Body of pancreas (tissue), 4 donors: ENCODE data around the gene CDKN1A. TPM values are rescaled to one million over a fixed set of nuclear protein-coding genes. Genes with fewer than 3 reads are reported as not detected.

Experiments used
- ATAC-seq: fragments of 150-250 bp; one replicate; pipeline ENCODE4 v1.9.1; 2016
- DNase-seq, 4 donors: peaks; one replicate each; pipeline ENCODE4 v3.0.0-alpha.2; 2019
- H3K27ac ChIP-seq, 4 donors: fragments of 200-600 bp; sonication (generic); 1 replicate in 3 of 4; 2 replicates in 1 of 4; pipeline versions ENCODE4 v1.5.1 to v1.6.1; 2016 to 2019; ENCODE audit warnings: mild to moderate bottlenecking in 1 of 4, mixed read lengths in 1 of 4, moderate library complexity in 1 of 4
- H3K27me3 ChIP-seq, 2 donors: fragments of 200-600 bp; sonication (generic); one replicate each; pipeline ENCODE4 v1.6.0; 2016; ENCODE audit warnings: mild to moderate bottlenecking in 1 of 2
- H3K36me3 ChIP-seq, 2 donors: fragments of 200-600 bp; sonication (generic); replicated peaks in 1 of 2; 2 replicates each; pipeline ENCODE4 v1.5.1; 2016; ENCODE audit warnings: low read depth in 2 of 2; ENCODE audit not compliant: insufficient read depth in 1 of 2
- H3K4me1 ChIP-seq: fragments of 200-600 bp; sonication (generic); one replicate; pipeline ENCODE4 v1.6.0; 2016
- H3K4me3 ChIP-seq, 2 donors: fragments of 200-600 bp; sonication (generic); 1 replicate in 1 of 2; 2 replicates in 1 of 2; pipeline ENCODE4 v1.5.1; 2016 to 2019
- H3K9me3 ChIP-seq, 3 donors: fragments of 200-600 bp; sonication (generic); 1 replicate in 2 of 3; 2 replicates in 1 of 3; pipeline ENCODE4 v1.5.1; 2016
- POLR2A ChIP-seq, 3 donors: fragments of 450-650 bp; IDR thresholded peaks; one replicate each; pipeline ENCODE4 v1.6.1; 2016; ENCODE audit warnings: antibody characterized with exemption in 3 of 3, mild to moderate bottlenecking in 2 of 3
- WGBS, 2 donors: methylation state at CpG; one replicate each; pipeline ENCODE4 v1.1.5; 2017; 5-methylcytosine and 5-hydroxymethylcytosine counted together
- intact Hi-C: fragments of 100-400 bp; cut with DNase I; formaldehyde crosslinking; loops from one replicate; pipeline ENCODE4 v1.15.1; 2023
- total RNA-seq, 2 donors: library from RNA; depleted of rRNA; stranded (reverse); fragments of >200 nt; gene quantifications; one replicate each; pipeline ENCODE4 v1.1.0, GENCODE V29; 2016
- TF ChIP-seq, protein P1 (sequence below), 7 experiments: fragments of 450-650 bp in 4 of 7; fragments of 200-600 bp in 3 of 7; sonication (generic) in 3 of 7; IDR thresholded peaks; one replicate each; pipeline ENCODE4 v1.5.1; 2016 to 2019; ENCODE audit warnings: antibody characterized with exemption in 7 of 7

The CDKN1A gene
- total RNA-seq, 2 donors from 2014 or later: 75.2 to 84.3 TPM

DNA sequence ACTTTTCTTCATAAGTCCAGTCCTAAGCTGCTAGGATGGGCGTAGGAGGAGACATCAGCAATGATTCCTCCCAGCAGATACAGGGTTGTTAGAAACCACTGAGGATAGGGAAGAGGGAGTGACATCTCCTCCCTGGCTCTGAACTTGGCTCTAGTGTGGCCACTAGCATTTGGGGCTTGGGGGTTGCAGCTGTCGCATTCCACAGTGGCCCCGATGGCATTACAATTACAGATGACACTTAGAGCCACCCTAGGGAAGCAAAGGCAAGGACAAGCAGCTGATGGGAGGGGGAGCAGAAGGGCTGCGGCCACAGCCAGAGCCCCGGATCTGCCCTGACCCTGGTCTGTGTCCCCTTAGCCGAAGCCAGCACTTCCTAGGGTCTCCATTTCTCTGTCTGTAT, 9.5 kb upstream of the CDKN1A start:
- Histone ChIP-seq H3K4me3 (no peak overlapping the region), H3K4me1 (peaks cover 20% of the 10 kb centered on the region), H3K36me3 (no peaks in the 10 kb centered on the region), H3K9me3 (no peaks in the 10 kb centered on the region), H3K27me3 (no peaks in the 10 kb centered on the region), H3K27ac (no peak overlapping the region)
- no peak for TF ChIP-seq POLR2A (IDR thresholded peaks at IDR 0.05)
- TF ChIP-seq, protein P1, sequence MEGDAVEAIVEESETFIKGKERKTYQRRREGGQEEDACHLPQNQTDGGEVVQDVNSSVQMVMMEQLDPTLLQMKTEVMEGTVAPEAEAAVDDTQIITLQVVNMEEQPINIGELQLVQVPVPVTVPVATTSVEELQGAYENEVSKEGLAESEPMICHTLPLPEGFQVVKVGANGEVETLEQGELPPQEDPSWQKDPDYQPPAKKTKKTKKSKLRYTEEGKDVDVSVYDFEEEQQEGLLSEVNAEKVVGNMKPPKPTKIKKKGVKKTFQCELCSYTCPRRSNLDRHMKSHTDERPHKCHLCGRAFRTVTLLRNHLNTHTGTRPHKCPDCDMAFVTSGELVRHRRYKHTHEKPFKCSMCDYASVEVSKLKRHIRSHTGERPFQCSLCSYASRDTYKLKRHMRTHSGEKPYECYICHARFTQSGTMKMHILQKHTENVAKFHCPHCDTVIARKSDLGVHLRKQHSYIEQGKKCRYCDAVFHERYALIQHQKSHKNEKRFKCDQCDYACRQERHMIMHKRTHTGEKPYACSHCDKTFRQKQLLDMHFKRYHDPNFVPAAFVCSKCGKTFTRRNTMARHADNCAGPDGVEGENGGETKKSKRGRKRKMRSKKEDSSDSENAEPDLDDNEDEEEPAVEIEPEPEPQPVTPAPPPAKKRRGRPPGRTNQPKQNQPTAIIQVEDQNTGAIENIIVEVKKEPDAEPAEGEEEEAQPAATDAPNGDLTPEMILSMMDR (IDR thresholded peaks at IDR 0.05): no peak
- DNase-seq: no peak
- intact Hi-C loops: no loop called here
- no peak for ATAC-seq
- WGBS, 2 donors: 84 to 92% methylated on average over 6 of the region's 6 CpGs

DNA sequence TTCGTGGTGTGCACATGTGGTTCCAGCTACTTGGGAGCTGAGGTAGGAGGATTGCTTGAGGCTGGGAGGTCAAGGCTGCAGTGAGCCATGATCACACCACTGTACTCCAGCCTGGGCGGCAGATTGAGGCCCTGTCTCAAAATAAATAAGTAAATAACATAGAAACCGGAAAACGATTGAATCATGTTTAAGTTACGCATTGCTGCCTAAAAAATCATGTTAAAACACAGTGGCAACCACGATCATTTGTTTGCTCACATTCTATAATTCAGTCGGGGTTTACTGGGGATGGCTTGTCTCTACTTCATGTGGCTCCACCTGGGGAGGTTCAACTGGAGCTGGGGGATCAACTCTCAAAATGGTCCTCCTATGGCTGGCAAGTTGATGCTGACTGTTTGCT, 8.2 kb upstream of the CDKN1A start:
- H3K4me1 ChIP-seq: peaks cover 20% of the 10 kb centered on the region
- no peak overlapping the region for H3K27ac ChIP-seq
- no peak overlapping the region for H3K4me3 ChIP-seq
- intact Hi-C loops: loop anchor here (5.0 kb wide), 1 partner anchor 33 kb away; no protein-coding TSS in a partner anchor
- H3K27me3 ChIP-seq: no peaks in the 10 kb centered on the region
- H3K9me3 ChIP-seq: no peaks in the 10 kb centered on the region
- ATAC-seq: no peak
- TF ChIP-seq, protein P1 (IDR thresholded peaks at IDR 0.05): no peak
- no peak for TF ChIP-seq POLR2A (IDR thresholded peaks at IDR 0.05)
- no peaks in the 10 kb centered on the region for H3K36me3 ChIP-seq
- DNase-seq: no peak
- WGBS, 2 donors: 89 to 91% methylated on average over 7 of the region's 7 CpGs

DNA sequence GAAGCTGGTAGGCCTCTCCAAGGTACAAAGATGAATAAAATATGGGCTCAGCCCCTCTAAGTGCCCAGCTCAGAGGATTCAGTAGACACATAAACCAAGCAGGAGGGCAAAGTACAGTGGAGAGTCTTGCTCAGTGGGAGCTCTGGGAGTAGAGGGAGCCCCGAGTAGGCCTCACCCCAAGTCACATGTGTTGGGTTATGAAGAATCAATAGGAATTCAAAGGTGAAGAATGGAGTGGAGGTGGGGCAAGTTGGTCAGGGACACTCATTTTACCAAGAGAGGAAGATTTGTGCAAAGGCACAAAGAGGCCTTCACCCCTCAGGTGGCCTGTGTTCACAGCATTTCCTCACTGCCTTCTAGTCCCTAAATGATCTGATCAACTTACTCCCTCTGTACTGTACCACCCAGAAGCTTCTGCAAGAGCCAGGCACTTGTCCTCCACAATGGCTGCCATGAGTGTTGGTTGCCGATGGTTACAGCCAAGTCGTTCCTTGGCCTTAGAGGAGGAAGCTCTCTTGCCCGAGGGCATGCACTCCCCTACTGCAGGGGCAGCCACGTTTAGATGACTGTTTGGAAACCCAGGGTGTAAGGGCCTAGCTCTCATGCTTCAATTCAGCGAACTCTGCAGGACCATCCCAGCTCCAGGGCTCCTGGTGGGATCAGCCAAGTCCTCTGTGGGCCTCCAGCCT, 6.7 kb upstream of the CDKN1A start:
- no peak for TF ChIP-seq POLR2A (IDR thresholded peaks at IDR 0.05)
- TF ChIP-seq, protein P1 (IDR thresholded peaks at IDR 0.05): no peak
- DNase-seq (no peak), ATAC-seq (no peak)
- WGBS, 2 donors: 70 to 91% methylated on average over 6 of the region's 6 CpGs
- intact Hi-C loops: loop anchor here (5.0 kb wide), 1 partner anchor 35 kb away; no protein-coding TSS in a partner anchor
- Histone ChIP-seq H3K4me1 (peaks cover 25% of the 10 kb centered on the region), H3K9me3 (no peaks in the 10 kb centered on the region), H3K27me3 (no peaks in the 10 kb centered on the region), H3K4me3 (no peak overlapping the region), H3K36me3 (no peaks in the 10 kb centered on the region), H3K27ac (no peak overlapping the region)

DNA sequence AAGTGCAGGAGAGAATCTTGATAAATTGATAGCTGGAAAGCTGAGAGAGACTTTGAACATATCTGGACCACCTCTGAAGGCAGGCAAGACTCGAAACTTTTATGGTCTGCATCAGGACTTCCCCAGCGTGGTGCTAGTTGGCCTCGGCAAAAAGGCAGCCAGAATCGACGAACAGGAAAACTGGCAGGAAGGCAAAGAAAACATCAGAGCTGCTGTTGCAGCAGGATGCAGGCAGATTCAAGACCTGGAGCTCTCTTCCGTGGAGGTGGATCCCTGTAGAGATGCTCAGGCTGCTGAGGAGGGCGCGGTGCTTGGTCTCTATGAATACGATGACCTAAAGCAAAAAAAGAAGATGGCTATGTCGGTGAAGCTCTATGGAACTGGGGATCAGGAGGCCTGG, 4.6 kb upstream of the CDKN1A start:
- ATAC-seq (no peak), DNase-seq (no peak)
- intact Hi-C loops: loop anchor here (5.0 kb wide), 1 partner anchor 37 kb away; no protein-coding TSS in a partner anchor
- H3K4me1 ChIP-seq: peaks cover 27% of the 10 kb centered on the region
- H3K9me3 ChIP-seq: no peaks in the 10 kb centered on the region
- no peak for TF ChIP-seq POLR2A (IDR thresholded peaks at IDR 0.05)
- TF ChIP-seq, protein P1 (IDR thresholded peaks at IDR 0.05): no peak
- H3K4me3 ChIP-seq: no peak overlapping the region
- 75 to 83% methylated on average over 10 of the region's 10 CpGs for WGBS, 2 donors
- H3K27me3 ChIP-seq: no peaks in the 10 kb centered on the region
- H3K27ac ChIP-seq: no peak overlapping the region
- H3K36me3 ChIP-seq: no peaks in the 10 kb centered on the region

DNA sequence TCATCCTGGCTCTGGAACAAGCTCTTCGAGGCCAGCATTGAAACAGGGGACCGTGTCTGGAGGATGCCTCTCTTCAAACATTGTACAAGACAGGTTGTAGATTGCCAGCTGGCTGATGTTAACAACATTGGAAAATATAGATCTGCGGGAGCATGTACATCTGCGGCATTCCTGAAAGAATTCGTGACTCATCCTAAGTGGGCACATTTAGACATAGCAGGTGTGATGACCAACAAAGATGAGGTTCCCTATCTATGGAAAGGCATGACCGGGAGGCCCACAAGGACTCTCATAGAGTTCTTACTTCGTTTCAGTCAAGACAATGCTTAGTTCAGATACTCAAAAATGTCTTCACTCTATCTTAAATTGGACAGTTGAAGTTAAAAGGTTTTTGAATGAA, 3.6 kb upstream of the CDKN1A start:
- 89 to 92% methylated on average over 5 to 7 of the region's 7 CpGs for WGBS, 2 donors
- ATAC-seq (no peak), DNase-seq (no peak)
- Histone ChIP-seq H3K36me3 (no peaks in the 10 kb centered on the region), H3K27me3 (no peaks in the 10 kb centered on the region), H3K27ac (no peak overlapping the region), H3K4me3 (no peak overlapping the region), H3K9me3 (no peaks in the 10 kb centered on the region), H3K4me1 (peaks cover 27% of the 10 kb centered on the region)
- intact Hi-C loops: loop anchor here (5.0 kb wide), 1 partner anchor 38 kb away; no protein-coding TSS in a partner anchor
- TF ChIP-seq, protein P1 (IDR thresholded peaks at IDR 0.05): no peak
- no peak for TF ChIP-seq POLR2A (IDR thresholded peaks at IDR 0.05)
